ENCODE measurements around the gene KIF7.

The KIF7 gene

DNA sequence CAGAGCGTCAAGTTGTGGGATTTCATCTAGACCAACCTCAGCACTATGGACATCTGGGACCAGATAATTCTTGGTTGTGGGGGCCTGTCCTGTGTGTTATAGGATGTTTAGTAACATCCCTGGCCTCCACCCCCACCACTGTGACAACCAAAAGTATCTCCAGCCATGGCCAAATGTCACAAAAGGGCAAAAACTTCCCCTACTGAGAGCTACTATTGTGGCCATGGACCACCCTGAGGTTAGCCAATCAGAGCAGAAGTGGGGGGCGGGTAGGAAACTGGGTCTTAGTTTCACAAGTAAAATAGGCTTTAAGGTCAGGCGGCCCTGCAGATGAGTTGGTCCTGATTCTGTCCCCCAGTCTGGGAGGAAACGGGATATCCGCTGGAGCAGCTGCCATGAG, 25.4 kb downstream of the KIF7 start:
- no peak for TF ChIP-seq CTCF (IDR thresholded peaks at IDR 0.05; ENCODE audit: borderline replicate concordance, insufficient read depth, low read depth, low read length)
- no peak overlapping the region for H3K4me3 ChIP-seq (ENCODE audit: low read depth, low read length)

DNA sequence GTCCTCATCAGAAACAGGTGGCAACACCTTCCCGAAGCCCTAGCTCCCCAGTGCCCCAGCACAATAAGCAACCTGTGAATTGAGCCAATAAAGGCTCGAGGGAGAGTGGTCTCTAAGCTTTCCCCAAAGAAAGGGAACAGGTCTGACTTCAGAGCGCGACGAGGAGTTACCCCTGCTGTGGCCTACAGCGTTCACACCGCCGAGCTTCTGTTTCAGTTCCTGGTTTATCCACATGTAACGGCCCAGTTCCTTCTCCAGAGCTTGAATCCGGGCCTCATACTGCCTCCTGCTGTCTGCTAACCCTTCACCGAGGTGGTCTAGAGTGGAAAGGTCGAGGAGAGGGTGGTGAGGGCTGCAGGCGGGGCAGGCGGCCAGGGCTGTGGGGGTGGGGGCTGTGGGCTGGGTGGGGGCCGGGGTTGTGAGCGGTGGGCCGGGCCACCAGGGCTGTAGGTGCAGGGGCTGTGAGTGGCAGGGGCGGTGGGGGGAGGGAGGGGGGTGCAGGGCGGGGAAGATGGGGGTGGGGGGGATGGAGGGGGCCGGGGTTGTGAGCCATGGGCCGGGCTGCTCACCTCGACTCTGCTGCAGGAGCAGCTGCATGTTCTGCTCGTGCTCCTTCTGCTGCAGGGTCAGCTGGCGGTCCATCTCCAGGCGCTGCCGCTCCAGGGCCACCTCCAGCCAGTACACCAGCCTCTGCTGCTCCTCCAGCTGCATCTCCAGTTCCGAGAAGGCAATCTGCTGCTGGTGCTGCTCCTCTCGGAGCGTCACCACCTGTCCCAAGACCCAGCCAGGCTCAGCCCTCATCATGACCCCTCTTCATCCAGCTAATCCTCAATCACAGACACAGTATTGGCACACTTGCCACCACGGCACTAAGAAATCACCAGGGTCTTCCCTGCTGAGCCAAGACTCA, 26.2 kb downstream of the KIF7 start:
- no peak overlapping the region for H3K4me3 ChIP-seq (ENCODE audit: low read depth, low read length)
- no peak for TF ChIP-seq CTCF (IDR thresholded peaks at IDR 0.05; ENCODE audit: borderline replicate concordance, insufficient read depth, low read depth, low read length)

GRCh38 chr15:89628301-89628700, 27.0 kb downstream of the KIF7 start:
- no peak for TF ChIP-seq CTCF (IDR thresholded peaks at IDR 0.05; ENCODE audit: borderline replicate concordance, insufficient read depth, low read depth, low read length)
- H3K4me3 ChIP-seq (ENCODE audit: low read depth, low read length): no peak overlapping the region

DNA sequence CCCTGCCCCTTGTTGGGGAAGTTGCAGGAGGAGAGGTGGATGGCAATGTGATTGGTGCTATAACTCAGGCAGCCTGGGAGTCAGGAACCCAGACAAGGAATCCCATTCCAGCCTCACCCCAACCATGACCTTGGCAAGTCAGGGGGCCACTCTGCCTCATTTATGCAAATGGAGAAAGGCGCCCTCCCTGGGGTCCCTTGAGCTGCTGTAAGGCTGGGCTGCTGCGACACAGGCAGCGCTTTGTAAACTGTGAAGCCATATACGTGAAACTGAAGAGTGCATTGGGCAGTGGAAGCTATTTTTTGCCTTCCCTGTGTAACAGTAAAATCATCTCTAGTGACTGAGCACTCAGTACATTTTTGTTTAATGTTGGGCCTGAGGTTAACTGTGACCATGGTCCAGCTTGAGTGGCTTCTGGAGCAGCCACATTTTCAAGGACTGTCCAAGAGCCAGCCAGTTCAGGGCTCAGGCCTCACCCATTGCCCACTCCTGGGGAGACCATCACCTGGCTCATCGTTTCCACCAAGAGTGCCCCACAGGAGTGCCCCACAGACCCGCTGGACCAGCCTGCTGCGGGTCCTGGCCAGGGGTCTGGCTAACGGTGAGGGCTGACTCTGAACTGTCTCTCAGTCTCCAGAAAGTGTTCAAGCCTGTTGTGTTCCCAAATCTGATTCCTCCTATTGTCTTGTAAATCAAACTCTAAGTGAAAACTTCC, 27.9 kb downstream of the KIF7 start:
- H3K4me3 ChIP-seq (ENCODE audit: low read depth, low read length): no peak overlapping the region
- TF ChIP-seq CTCF (IDR thresholded peaks at IDR 0.05; ENCODE audit: borderline replicate concordance, insufficient read depth, low read depth, low read length): no peak

- H3K4me3 ChIP-seq (ENCODE audit: low read depth, low read length): no peak overlapping the region
- no peak for TF ChIP-seq CTCF (IDR thresholded peaks at IDR 0.05; ENCODE audit: borderline replicate concordance, insufficient read depth, low read depth, low read length)
Observed at GRCh38 chr15:89625716-89626115, 29.6 kb downstream of the KIF7 start.

DNA sequence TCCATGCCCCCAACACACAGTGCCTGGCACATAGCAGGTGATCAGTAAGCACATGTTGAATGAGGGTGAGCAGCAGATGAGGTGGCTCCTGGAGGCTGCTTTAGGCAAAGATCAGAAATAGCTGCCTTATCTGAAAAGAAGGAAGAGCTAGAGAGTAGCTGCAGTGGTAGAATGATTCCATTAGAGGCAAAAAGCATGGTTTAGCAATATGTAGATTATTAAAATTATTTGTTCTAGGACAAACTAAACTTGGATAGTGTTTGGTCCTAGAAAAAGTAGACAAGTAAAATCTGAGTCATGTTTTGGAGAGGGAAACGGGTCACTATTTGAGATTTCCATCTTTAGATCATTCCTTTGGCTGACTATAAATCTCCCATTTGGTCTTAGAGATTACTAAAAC, 32.1 kb downstream of the KIF7 start:
- no peak for TF ChIP-seq CTCF (IDR thresholded peaks at IDR 0.05; ENCODE audit: borderline replicate concordance, insufficient read depth, low read depth, low read length)
- no peak overlapping the region for H3K4me3 ChIP-seq (ENCODE audit: low read depth, low read length)

Measured in GM12875 (cell line).